A673 (cell line): ENCODE data around the gene MDGA2. TPM values are rescaled to one million over a fixed set of nuclear protein-coding genes. Genes with fewer than 3 reads are reported as not detected.

Experiments
- BruUV-seq: library from RNA; stranded (reverse); fragments of 400-500 nt; replicated peaks from 2 replicates; lab custom pipeline; 2021; lab: Mats Ljungman, UMichigan
- CTCF ChIA-PET: fragments of 300-600 bp; sonication (Branson Sonifier 250); formaldehyde crosslinking; loops from one replicate; lab custom pipeline; 2022; ENCODE audit warnings: antibody characterized with exemption; lab: Charles Lee
- POLR2A ChIA-PET: fragments of 300-600 bp; sonication (Branson Sonifier 250); formaldehyde crosslinking; loops from one replicate; lab custom pipeline; 2022; ENCODE audit warnings: antibody characterized with exemption; ENCODE audit not compliant: low non-redundant PET; lab: Charles Lee
- DNase-seq: peaks from one replicate; pipeline ENCODE4 v3.0.0-alpha.2; 2015; ENCODE audit warnings: low spot score
- H3K27ac ChIP-seq: fragments of 200-600 bp; sonication (generic); 2 replicates; pipeline ENCODE4 v1.5.1; 2016; ENCODE audit warnings: mixed run types, low read depth, mild to moderate bottlenecking, mixed read lengths, antibody characterized with exemption, low read length; ENCODE audit not compliant: poor library complexity, severe bottlenecking
- H3K27me3 ChIP-seq: fragments of 200-600 bp; sonication (generic); replicated peaks from 2 replicates; pipeline ENCODE4 v1.6.1; 2017; ENCODE audit warnings: mixed run types, low read depth, mild to moderate bottlenecking, mixed read lengths, antibody characterized with exemption, low read length; ENCODE audit not compliant: insufficient read depth, poor library complexity
- H3K36me3 ChIP-seq: fragments of 200-600 bp; sonication (generic); 2 replicates; pipeline ENCODE4 v1.6.1; 2016; ENCODE audit warnings: mixed run types, mild to moderate bottlenecking, mixed read lengths, antibody characterized with exemption, low read length; ENCODE audit not compliant: insufficient read depth, poor library complexity, severe bottlenecking
- H3K4me1 ChIP-seq: fragments of 200-600 bp; sonication (generic); 2 replicates; pipeline ENCODE4 v1.6.1; 2017; ENCODE audit warnings: mixed run types, mild to moderate bottlenecking, mixed read lengths, antibody characterized with exemption, low read length; ENCODE audit not compliant: insufficient read depth, poor library complexity, severe bottlenecking
- H3K4me3 ChIP-seq: fragments of 200-600 bp; sonication (generic); 2 replicates; pipeline ENCODE4 v1.5.1; 2016; ENCODE audit warnings: low read depth, mixed run types, mild to moderate bottlenecking, mixed read lengths, low read length; ENCODE audit not compliant: poor library complexity, severe bottlenecking
- H3K9me3 ChIP-seq: fragments of 200-600 bp; sonication (generic); 2 replicates; pipeline ENCODE4 v1.6.1; 2016; ENCODE audit warnings: mixed run types, low read depth, mild to moderate bottlenecking, mixed read lengths, antibody characterized with exemption, low read length; ENCODE audit not compliant: poor library complexity, severe bottlenecking
- EZH2 ChIP-seq: fragments of 200-600 bp; sonication (generic); IDR thresholded peaks from 2 replicates; pipeline ENCODE4 v1.6.1; 2017; ENCODE audit warnings: borderline replicate concordance, low read depth, mild to moderate bottlenecking, mixed read lengths, antibody characterized with exemption, low read length; ENCODE audit not compliant: poor library complexity, severe bottlenecking
- intact Hi-C: fragments of 100-400 bp; cut with micrococcal nuclease; formaldehyde crosslinking; loops from one replicate; pipeline ENCODE4 v1.10.0; 2022; ENCODE audit not compliant: unreplicated experiment
- total RNA-seq: library from RNA; stranded (reverse); gene quantifications from 2 replicates; pipeline ENCODE4 v1.2.3, GENCODE V29; 2021
- TF ChIP-seq, protein P1 (sequence below): fragments of 300-800, 200-600 bp; sonication (generic); conservative IDR thresholded peaks from 2 replicates; pipeline ENCODE4 v1.5.1; 2017; ENCODE audit warnings: low read depth, mild to moderate bottlenecking, antibody characterized with exemption, low read length, moderate library complexity, mixed read lengths

The MDGA2 gene
- total RNA-seq, 1 experiment from 2014 or later, result not detected

DNA sequence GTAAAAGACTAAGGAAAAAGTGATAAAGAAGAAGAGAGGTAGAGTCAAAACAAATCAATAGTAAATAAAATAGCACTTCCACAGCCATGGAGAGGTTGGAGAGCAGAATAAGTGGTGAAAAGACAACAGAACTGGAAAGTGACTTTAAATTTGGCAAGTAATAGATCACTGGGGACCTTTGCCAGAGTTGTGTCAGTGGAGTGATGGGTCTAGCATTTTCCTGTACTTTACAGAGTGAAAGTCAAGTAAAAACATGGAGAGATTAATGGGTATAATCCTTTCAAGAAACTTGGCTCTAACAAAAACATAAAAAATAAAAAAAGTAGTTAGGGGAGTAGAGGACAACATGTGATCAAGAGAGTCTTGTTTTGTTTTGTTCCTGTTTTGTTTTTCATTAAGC, 521.7 kb downstream of the MDGA2 start:
- H3K27me3 ChIP-seq, result no peaks in the 10 kb centered on the region
- no peaks in the 10 kb centered on the region for H3K36me3 ChIP-seq
- no peak overlapping the region for H3K4me3 ChIP-seq
- TF ChIP-seq, protein P1, sequence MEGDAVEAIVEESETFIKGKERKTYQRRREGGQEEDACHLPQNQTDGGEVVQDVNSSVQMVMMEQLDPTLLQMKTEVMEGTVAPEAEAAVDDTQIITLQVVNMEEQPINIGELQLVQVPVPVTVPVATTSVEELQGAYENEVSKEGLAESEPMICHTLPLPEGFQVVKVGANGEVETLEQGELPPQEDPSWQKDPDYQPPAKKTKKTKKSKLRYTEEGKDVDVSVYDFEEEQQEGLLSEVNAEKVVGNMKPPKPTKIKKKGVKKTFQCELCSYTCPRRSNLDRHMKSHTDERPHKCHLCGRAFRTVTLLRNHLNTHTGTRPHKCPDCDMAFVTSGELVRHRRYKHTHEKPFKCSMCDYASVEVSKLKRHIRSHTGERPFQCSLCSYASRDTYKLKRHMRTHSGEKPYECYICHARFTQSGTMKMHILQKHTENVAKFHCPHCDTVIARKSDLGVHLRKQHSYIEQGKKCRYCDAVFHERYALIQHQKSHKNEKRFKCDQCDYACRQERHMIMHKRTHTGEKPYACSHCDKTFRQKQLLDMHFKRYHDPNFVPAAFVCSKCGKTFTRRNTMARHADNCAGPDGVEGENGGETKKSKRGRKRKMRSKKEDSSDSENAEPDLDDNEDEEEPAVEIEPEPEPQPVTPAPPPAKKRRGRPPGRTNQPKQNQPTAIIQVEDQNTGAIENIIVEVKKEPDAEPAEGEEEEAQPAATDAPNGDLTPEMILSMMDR, result no peak
- TF ChIP-seq EZH2, result no peak
- DNase-seq, result no peak
- H3K9me3 ChIP-seq, result no peaks in the 10 kb centered on the region
- no TSS peak for BruUV-seq
- CTCF ChIA-PET, result no interaction called here
- POLR2A ChIA-PET, result no interaction called here
- H3K27ac ChIP-seq, result no peak overlapping the region
- no peaks in the 10 kb centered on the region for H3K4me1 ChIP-seq
- intact Hi-C loops, result no loop called here

DNA sequence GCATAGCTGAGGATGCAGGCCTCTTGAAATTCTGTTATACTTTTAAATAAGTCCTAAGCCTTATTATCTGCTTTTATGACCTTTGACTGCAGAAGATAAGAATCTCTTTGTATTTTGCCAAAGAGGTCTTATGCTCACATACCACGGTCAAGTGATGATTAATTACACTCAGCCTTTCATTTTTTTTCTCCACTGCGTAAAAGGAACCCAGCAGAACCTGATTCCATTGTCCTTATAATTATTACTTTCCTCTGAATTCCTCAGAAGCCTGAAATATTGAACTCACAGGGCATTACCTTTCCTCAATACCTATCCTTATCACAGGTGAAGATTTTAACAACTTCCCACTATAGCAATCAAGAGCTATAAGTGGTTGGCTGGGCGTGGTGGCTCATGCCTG, 525.1 kb downstream of the MDGA2 start:
- H3K36me3 ChIP-seq, result no peaks in the 10 kb centered on the region
- intact Hi-C loops, result no loop called here
- no peaks in the 10 kb centered on the region for H3K27me3 ChIP-seq
- TF ChIP-seq, protein P1, result no peak
- TF ChIP-seq EZH2, result no peak
- BruUV-seq, result no TSS peak
- H3K27ac ChIP-seq, result no peak overlapping the region
- no peak for DNase-seq
- no peaks in the 10 kb centered on the region for H3K9me3 ChIP-seq
- H3K4me3 ChIP-seq, result no peak overlapping the region
- no peaks in the 10 kb centered on the region for H3K4me1 ChIP-seq
- CTCF ChIA-PET, result no interaction called here
- POLR2A ChIA-PET, result no interaction called here

DNA sequence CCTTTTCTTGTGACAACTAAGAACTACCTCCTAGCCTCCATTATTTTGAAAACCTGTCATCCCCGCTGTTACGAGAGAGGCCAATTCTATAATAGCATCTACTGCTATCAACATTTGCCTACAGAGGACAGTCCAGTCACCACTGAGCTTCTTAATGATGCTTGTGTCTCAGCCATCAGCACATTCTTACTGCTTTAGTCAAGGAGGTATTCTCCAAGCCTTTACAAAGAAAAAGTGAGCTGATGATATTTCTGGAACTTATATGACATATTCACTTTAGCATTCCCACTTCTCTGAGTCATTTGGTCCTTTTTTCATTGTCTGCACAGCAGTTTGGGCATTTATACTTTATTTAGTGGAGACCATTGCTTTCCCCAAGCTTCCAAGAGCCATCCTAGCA, 526.1 kb downstream of the MDGA2 start:
- Histone ChIP-seq H3K36me3 (no peaks in the 10 kb centered on the region), H3K27ac (no peak overlapping the region), H3K9me3 (no peaks in the 10 kb centered on the region), H3K4me3 (no peak overlapping the region), H3K27me3 (no peaks in the 10 kb centered on the region), H3K4me1 (no peaks in the 10 kb centered on the region)
- no peak for DNase-seq
- TF ChIP-seq, protein P1, result no peak
- TF ChIP-seq EZH2, result no peak
- intact Hi-C loops, result no loop called here
- CTCF ChIA-PET, result no interaction called here
- no TSS peak for BruUV-seq
- POLR2A ChIA-PET, result no interaction called here
